IMR-90 (cell line): ENCODE measurements around the gene ZFAND6. TPM values are rescaled to one million over a fixed set of nuclear protein-coding genes. Genes with fewer than 3 reads are reported as not detected.

ENCODE experiments used
- ATAC-seq: fragments of 200-7000 bp; cut with Tn5 transposase; 2 replicates; pipeline ENCODE4 v1.9.1; 2020; ENCODE audit warnings: low read depth, mild to moderate bottlenecking, moderate library complexity
- BruUV-seq: library from RNA; stranded (reverse); fragments of 400-500 nt; replicated peaks from 2 replicates; lab custom pipeline; 2021; lab: Mats Ljungman, UMichigan
- CTCF ChIA-PET: fragments of 300-600 bp; formaldehyde crosslinking; extraction: SDS; loops from one replicate; lab custom pipeline; 2021; ENCODE audit warnings: antibody characterized with exemption; lab: Yijun Ruan, JAX
- POLR2A ChIA-PET: fragments of 300-600 bp; sonication (Branson Sonifier 250); formaldehyde crosslinking; loops from one replicate; lab custom pipeline; 2022; ENCODE audit warnings: antibody characterized with exemption; ENCODE audit not compliant: unreplicated experiment; lab: Charles Lee
- DNase-seq: peaks from one replicate; pipeline ENCODE4 v3.0.0; 2013
- H2AFZ ChIP-seq: replicated peaks from 2 replicates; pipeline ENCODE3; 2013; ENCODE audit warnings: low read length, mild to moderate bottlenecking; ENCODE audit not compliant: poor library complexity
- H2AK5ac ChIP-seq: 2 replicates; pipeline ENCODE4 v1.6.1; 2013; ENCODE audit warnings: low read depth, low read length, inconsistent platforms
- H2AK9ac ChIP-seq: replicated peaks from 2 replicates; pipeline ENCODE3; 2013; ENCODE audit warnings: mild to moderate bottlenecking, low read depth, low read length, moderate library complexity; ENCODE audit not compliant: poor library complexity
- H2BK120ac ChIP-seq: 2 replicates; pipeline ENCODE4 v1.6.1; 2013; ENCODE audit warnings: low read depth, low read length, inconsistent platforms
- H2BK15ac ChIP-seq: 3 replicates; pipeline ENCODE4 v1.6.1; 2013; ENCODE audit warnings: low read depth, low read length, inconsistent platforms
- H2BK20ac ChIP-seq: 2 replicates; pipeline ENCODE4 v1.6.1; 2013; ENCODE audit warnings: low read depth, mild to moderate bottlenecking, inconsistent platforms, low read length, moderate library complexity
- H2BK5ac ChIP-seq: 2 replicates; pipeline ENCODE4 v1.6.1; 2013; ENCODE audit warnings: mild to moderate bottlenecking, low read depth, low read length, inconsistent platforms; ENCODE audit not compliant: poor library complexity, severe bottlenecking
- H3K14ac ChIP-seq: replicated peaks from 2 replicates; pipeline ENCODE4 v1.6.1; 2013; ENCODE audit warnings: low read depth, low read length, inconsistent platforms
- H3K18ac ChIP-seq: 2 replicates; pipeline ENCODE4 v1.6.1; 2013; ENCODE audit warnings: low read depth, low read length, control low read depth
- H3K23ac ChIP-seq: 2 replicates; pipeline ENCODE4 v1.6.1; 2013; ENCODE audit warnings: low read depth, low read length, inconsistent platforms
- H3K27ac ChIP-seq: 2 replicates; pipeline ENCODE4 v1.5.1; 2013; ENCODE audit warnings: mild to moderate bottlenecking, control low read depth, low read length; ENCODE audit not compliant: insufficient read depth
- H3K27me3 ChIP-seq: 2 replicates; pipeline ENCODE4 v1.6.1; 2013; ENCODE audit warnings: low read length; ENCODE audit not compliant: control insufficient read depth, insufficient read depth
- H3K36me3 ChIP-seq: 2 replicates; pipeline ENCODE4 v1.6.1; 2013; ENCODE audit warnings: low read length, mixed read lengths; ENCODE audit not compliant: control insufficient read depth, insufficient read depth
- H3K4ac ChIP-seq: 2 replicates; pipeline ENCODE4 v1.6.1; 2013; ENCODE audit warnings: low read depth, low read length, inconsistent platforms
- H3K4me1 ChIP-seq: 2 replicates; pipeline ENCODE4 v1.6.1; 2013; ENCODE audit warnings: low read length, mixed read lengths; ENCODE audit not compliant: control insufficient read depth, insufficient read depth
- H3K4me2 ChIP-seq: 2 replicates; pipeline ENCODE4 v1.6.1; 2013; ENCODE audit warnings: low read depth, mild to moderate bottlenecking, control low read depth, low read length, moderate library complexity
- H3K4me3 ChIP-seq: 2 replicates; pipeline ENCODE4 v1.5.1; 2013; ENCODE audit warnings: low read depth, mild to moderate bottlenecking, control low read depth, low read length, moderate library complexity; ENCODE audit not compliant: insufficient read depth
- H3K56ac ChIP-seq: 2 replicates; pipeline ENCODE4 v1.6.1; 2013; ENCODE audit warnings: low read length, inconsistent platforms; ENCODE audit not compliant: insufficient read depth; ENCODE audit errors: extremely low read depth
- H3K79me1 ChIP-seq, 2 experiments: 2 replicates each; pipeline ENCODE4 v1.6.1; 2013; ENCODE audit warnings: low read length in 2 of 2, inconsistent platforms in 1 of 2, low read depth in 1 of 2
- H3K9ac ChIP-seq: 2 replicates; pipeline ENCODE4 v1.6.1; 2013; ENCODE audit warnings: low read depth, low read length, control low read depth
- H3K9me1 ChIP-seq: 2 replicates; pipeline ENCODE4 v1.6.1; 2013; ENCODE audit warnings: low read length, inconsistent platforms; ENCODE audit not compliant: insufficient read depth
- H3K9me3 ChIP-seq: 2 replicates; pipeline ENCODE4 v1.6.1; 2013; ENCODE audit warnings: low read length; ENCODE audit not compliant: control insufficient read depth, insufficient read depth
- H4K20me1 ChIP-seq: 2 replicates; pipeline ENCODE4 v1.6.1; 2013; ENCODE audit warnings: low read length, inconsistent platforms; ENCODE audit not compliant: insufficient read depth
- H4K5ac ChIP-seq: 2 replicates; pipeline ENCODE4 v1.6.1; 2013; ENCODE audit warnings: mild to moderate bottlenecking, low read depth, low read length, control low read depth
- H4K8ac ChIP-seq, 2 experiments: 2 replicates each; pipeline ENCODE4 v1.6.1; 2013; ENCODE audit warnings: low read depth in 2 of 2, low read length in 2 of 2, control low read depth in 1 of 2, inconsistent platforms in 1 of 2
- H4K91ac ChIP-seq: 2 replicates; pipeline ENCODE4 v1.6.1; 2013; ENCODE audit warnings: low read depth, low read length, inconsistent platforms; ENCODE audit not compliant: insufficient read depth
- BHLHE40 ChIP-seq: fragments of 150-350 bp; IDR thresholded peaks from 2 replicates; pipeline ENCODE4 v1.6.1; 2016; ENCODE audit warnings: mild to moderate bottlenecking, low read depth, low read length
- CEBPB ChIP-seq: IDR thresholded peaks from 2 replicates; pipeline ENCODE4 v1.6.1; 2012; ENCODE audit warnings: low read depth, low read length, improper control_type of control experiment
- MXI1 ChIP-seq: IDR thresholded peaks from 2 replicates; pipeline ENCODE4 v1.6.1; 2012; ENCODE audit warnings: low read depth, mild to moderate bottlenecking, low read length, moderate library complexity, borderline replicate concordance
- POLR2A ChIP-seq: IDR thresholded peaks from 2 replicates; pipeline ENCODE4 v1.6.1; 2012; ENCODE audit warnings: mild to moderate bottlenecking, low read depth, low read length
- SMC3 ChIP-seq: fragments of 150-350 bp; IDR thresholded peaks from 2 replicates; pipeline ENCODE4 v1.6.1; 2016; ENCODE audit warnings: low read depth, mild to moderate bottlenecking, antibody characterized with exemption, low read length, moderate library complexity
- USF2 ChIP-seq: fragments of 150-350 bp; IDR thresholded peaks from 2 replicates; pipeline ENCODE4 v1.6.1; 2017; ENCODE audit warnings: mild to moderate bottlenecking, antibody characterized with exemption, low read length, low read depth
- WGBS, 2 experiments: methylation state at CpG; one replicate each; pipeline versions ENCODE4 v1.1.5 to v1.1.7; 2013; ENCODE audit warnings: missing lambda C conversion rate in 2 of 2; ENCODE audit not compliant: insufficient read length in 1 of 2; ENCODE audit errors: extremely low coverage in 2 of 2; 5-methylcytosine and 5-hydroxymethylcytosine counted together
- dilution Hi-C: fragments of 300-500 bp; cut with HindIII; formaldehyde crosslinking; loops from one replicate; pipeline ENCODE4 v1.14.3; 2018; ENCODE audit warnings: low sequenced_read_pairs; ENCODE audit not compliant: unreplicated experiment
- in situ Hi-C: fragments of 300-500 bp; cut with MboI; formaldehyde crosslinking; loops from 3 replicates; pipeline ENCODE4 v1.14.3; 2019; ENCODE audit warnings: low sequenced_read_pairs, inconsistent platforms, mixed read lengths
- intact Hi-C: fragments of 100-400 bp; cut with micrococcal nuclease; formaldehyde crosslinking; loops from 2 replicates; pipeline ENCODE4 v1.10.0; 2022
- polyA plus RNA-seq, 3 experiments: library from polyadenylated mRNA; depleted of rRNA; stranded (reverse); fragments of >200 nt; gene quantifications; 2 replicates each; pipeline ENCODE4 v1.2.3, GENCODE V29; 2012; ENCODE audit warnings: low replicate concordance in 1 of 3
- total RNA-seq: library from RNA; depleted of rRNA; stranded (reverse); fragments of >200 nt; gene quantifications from 2 replicates; pipeline ENCODE4 v1.2.3, GENCODE V29; 2012

The ZFAND6 gene
- total and polyA plus RNA-seq, 2 of the 4 experiments (the other 2 are of a cell fraction): 77.5 to 96.4 TPM

GRCh38 chr15:80162059-80162554 is 102.6 kb downstream of the ZFAND6 start:
- Histone ChIP-seq H3K36me3 (peaks cover 13% of the 10 kb centered on the region), H3K18ac (peak overlapping the region; percentile 8), H3K56ac (no peak overlapping the region), H2BK120ac (peak overlapping the region; percentile 33; the same call in 1 of the 2 replicates), H3K4me1 (peaks cover 26% of the 10 kb centered on the region), H4K91ac (0 out of 2 replicates have a peak overlapping the region, but pooled peaks have one; percentile 25), H2BK5ac (peak overlapping the region; percentile 17), H3K4me2 (peak overlapping the region; percentile 28), H3K4me3 (no peak overlapping the region), H3K9me3 (no peaks in the 10 kb centered on the region), H2BK15ac (peak overlapping the region; percentile 6; the same call in 1 of the 3 replicates), H2BK20ac (peak overlapping the region; percentile 11; the same call in 1 of the 2 replicates), H3K27ac (peak overlapping the region; percentile 35; the same call in 1 of the 2 replicates), H2AK9ac (no peak overlapping the region), H3K9ac (no peak overlapping the region), H3K4ac (peak overlapping the region; percentile 18; the same call in 1 of the 2 replicates), H2AK5ac (peak overlapping the region; percentile 20; the same call in 1 of the 2 replicates), H3K79me1 (peaks cover 0 to 15% of the 10 kb centered on the region in 2 experiments; a peak in 1 of 4 replicates), H3K27me3 (no peaks in the 10 kb centered on the region), H4K20me1 (no peaks in the 10 kb centered on the region), H3K23ac (no peak overlapping the region), H3K9me1 (peaks cover 26% of the 10 kb centered on the region), H2AFZ (no peak overlapping the region), H4K5ac (no peak overlapping the region; the same call in 1 of the 2 replicates), H3K14ac (peak overlapping the region; percentile 53; the same call in 1 of the 2 replicates), H4K8ac (peak overlapping the region; percentile 38 to 82; a peak in 2 of 4 replicates)
- in situ Hi-C loops (no loop called here), dilution Hi-C loops (no loop called here), intact Hi-C loops (no loop called here)
- BruUV-seq: no TSS peak
- DNase-seq: peak; percentile 45
- ChIA-PET POLR2A (no interaction called here), CTCF (interaction anchor here (0.6 to 2.4 kb wide), 2 partner anchors 11 to 17 kb away, joined by 5 to 11 read pairs; no protein-coding TSS in a partner anchor)
- WGBS, 2 experiments: 22% methylated on average over 4 of the region's 6 CpGs; no CpG with 5 or more reads in 1 of the 2 experiments
- peak; percentile 53 for ATAC-seq
- TF ChIP-seq USF2 (no peak), BHLHE40 (no peak), POLR2A (no peak), CEBPB (peak; percentile 66), SMC3 (no peak), MXI1 (peak; percentile 48; the same call in 1 of the 2 replicates)
